ENCODE results near the gene SLC7A10. TPM values are rescaled to one million over a fixed set of nuclear protein-coding genes. Genes with fewer than 3 reads are reported as not detected.

The SLC7A10 gene
- total and polyA plus RNA-seq, 3 experiments from 2014 or later = not detected

GRCh38 chr19:33259539-33259938 is 33.9 kb upstream of the SLC7A10 start:
- POLR2A ChIA-PET = no interaction called here
- H3K4me1 ChIP-seq (ENCODE audit: insufficient read depth, low read length) = no peaks in the 10 kb centered on the region
- no peaks in the 10 kb centered on the region for H3K36me3 ChIP-seq (ENCODE audit: insufficient read depth, low read length)
- Mint-ChIP-seq H3K27ac (no peak overlapping the region), H3K9me3 (peaks cover 0 to 6% (median 4%) of the 10 kb centered on the region in 5 donors), H3K4me3 (no peak overlapping the region), H3K36me3 (peaks cover 0 to 3% (median 0%) of the 10 kb centered on the region in 3 donors), H3K4me1 (peaks cover 6 to 11% (median 10%) of the 10 kb centered on the region in 3 donors), H3K27me3 (peaks cover 5 to 24% of the 10 kb centered on the region in 2 donors)
- H3K9me3 ChIP-seq (ENCODE audit: low read length) = no peaks in the 10 kb centered on the region
- no peak for DNase-seq
- H3K4me3 ChIP-seq (ENCODE audit: low read length) = no peak overlapping the region
- no peak overlapping the region for H3K27ac ChIP-seq (ENCODE audit: low read depth, low read length)
- CTCF ChIA-PET = interaction anchor here (1.3 to 1.5 kb wide), 2 partner anchors 147 kb away, joined by 4 to 5 read pairs; no protein-coding TSS in a partner anchor
- H3K27me3 ChIP-seq (ENCODE audit: insufficient read depth, low read length, poor library complexity, severe bottlenecking) = no peaks in the 10 kb centered on the region

- Histone ChIP-seq H3K4me3 (ENCODE audit: low read length) (no peak overlapping the region), H3K27me3 (ENCODE audit: insufficient read depth, low read length, poor library complexity, severe bottlenecking) (no peaks in the 10 kb centered on the region), H3K4me1 (ENCODE audit: insufficient read depth, low read length) (no peaks in the 10 kb centered on the region), H3K27ac (ENCODE audit: low read depth, low read length) (no peak overlapping the region), H3K9me3 (ENCODE audit: low read length) (no peaks in the 10 kb centered on the region), H3K36me3 (ENCODE audit: insufficient read depth, low read length) (no peaks in the 10 kb centered on the region)
- ChIA-PET POLR2A (interaction anchor here (0.6 kb wide), 1 partner anchor 283 kb away, joined by 4 read pairs; no protein-coding TSS in a partner anchor), CTCF (interaction anchor here (1.5 kb wide), 1 partner anchor 149 kb away, joined by 5 read pairs; no protein-coding TSS in a partner anchor)
- H3K27ac Mint-ChIP-seq = no peak overlapping the region
- peaks cover 0 to 6% (median 4%) of the 10 kb centered on the region in 5 donors for H3K9me3 Mint-ChIP-seq
- peaks cover 0 to 3% (median 0%) of the 10 kb centered on the region in 3 donors for H3K36me3 Mint-ChIP-seq
- DNase-seq = no peak
- peaks cover 5 to 19% of the 10 kb centered on the region in 2 donors for H3K27me3 Mint-ChIP-seq
- peaks cover 6 to 11% (median 10%) of the 10 kb centered on the region in 3 donors for H3K4me1 Mint-ChIP-seq
- no peak overlapping the region for H3K4me3 Mint-ChIP-seq
These were observed 32.2 kb upstream of the SLC7A10 start for GRCh38 chr19:33257828-33258227.

- peaks cover 4 to 8% (median 6%) of the 10 kb centered on the region in 3 donors for H3K4me1 Mint-ChIP-seq
- no peak overlapping the region for H3K27ac ChIP-seq (ENCODE audit: low read depth, low read length)
- no peak for DNase-seq
- H3K27me3 ChIP-seq (ENCODE audit: insufficient read depth, low read length, poor library complexity, severe bottlenecking) = no peaks in the 10 kb centered on the region
- ChIA-PET POLR2A (no interaction called here), CTCF (no interaction called here)
- H3K9me3 Mint-ChIP-seq = peaks cover 0 to 6% (median 4%) of the 10 kb centered on the region in 5 donors
- no peak overlapping the region for H3K4me3 Mint-ChIP-seq
- no peak overlapping the region for H3K4me3 ChIP-seq (ENCODE audit: low read length)
- H3K9me3 ChIP-seq (ENCODE audit: low read length) = no peaks in the 10 kb centered on the region
- peak overlapping the region in 1 of 8 donors; percentile 50 for H3K27ac Mint-ChIP-seq
- H3K27me3 Mint-ChIP-seq = peaks cover 3 to 10% of the 10 kb centered on the region in 2 donors
- no peaks in the 10 kb centered on the region for H3K4me1 ChIP-seq (ENCODE audit: insufficient read depth, low read length)
- no peaks in the 10 kb centered on the region for H3K36me3 ChIP-seq (ENCODE audit: insufficient read depth, low read length)
- peaks cover 0 to 3% (median 0%) of the 10 kb centered on the region in 3 donors for H3K36me3 Mint-ChIP-seq
These were observed 30.6 kb upstream of the SLC7A10 start for GRCh38 chr19:33256261-33256660.

GRCh38 chr19:33255781-33256180 is 30.1 kb upstream of the SLC7A10 start:
- no peak overlapping the region for H3K27ac ChIP-seq (ENCODE audit: low read depth, low read length)
- H3K36me3 ChIP-seq (ENCODE audit: insufficient read depth, low read length) = no peaks in the 10 kb centered on the region
- DNase-seq = no peak
- H3K27ac Mint-ChIP-seq = peak overlapping the region in 1 of 8 donors; percentile 84
- H3K9me3 Mint-ChIP-seq = peaks cover 0 to 6% (median 4%) of the 10 kb centered on the region in 5 donors
- no peaks in the 10 kb centered on the region for H3K9me3 ChIP-seq (ENCODE audit: low read length)
- no peak overlapping the region for H3K4me3 ChIP-seq (ENCODE audit: low read length)
- CTCF ChIA-PET = interaction anchor here (0.8 kb wide), 1 partner anchor 20 kb away, joined by 4 read pairs; no protein-coding TSS in a partner anchor
- H3K36me3 Mint-ChIP-seq = peaks cover 0 to 3% (median 0%) of the 10 kb centered on the region in 3 donors
- H3K27me3 Mint-ChIP-seq = peaks cover 1 to 8% of the 10 kb centered on the region in 2 donors
- no peak overlapping the region for H3K4me3 Mint-ChIP-seq
- no peaks in the 10 kb centered on the region for H3K4me1 ChIP-seq (ENCODE audit: insufficient read depth, low read length)
- POLR2A ChIA-PET = no interaction called here
- no peaks in the 10 kb centered on the region for H3K27me3 ChIP-seq (ENCODE audit: insufficient read depth, low read length, poor library complexity, severe bottlenecking)
- H3K4me1 Mint-ChIP-seq = peaks cover 2 to 3% (median 3%) of the 10 kb centered on the region in 3 donors

- Mint-ChIP-seq H3K27me3 (peaks cover 0 to 3% of the 10 kb centered on the region in 2 donors), H3K36me3 (no peaks in the 10 kb centered on the region), H3K27ac (no peak overlapping the region), H3K9me3 (peaks cover 0 to 6% (median 4%) of the 10 kb centered on the region in 5 donors), H3K4me1 (no peaks in the 10 kb centered on the region), H3K4me3 (no peak overlapping the region)
- Histone ChIP-seq H3K9me3 (ENCODE audit: low read length) (no peaks in the 10 kb centered on the region), H3K4me3 (ENCODE audit: low read length) (no peak overlapping the region), H3K4me1 (ENCODE audit: insufficient read depth, low read length) (no peaks in the 10 kb centered on the region), H3K27ac (ENCODE audit: low read depth, low read length) (no peak overlapping the region), H3K36me3 (ENCODE audit: insufficient read depth, low read length) (no peaks in the 10 kb centered on the region), H3K27me3 (ENCODE audit: insufficient read depth, low read length, poor library complexity, severe bottlenecking) (no peaks in the 10 kb centered on the region)
- no peak for DNase-seq
- ChIA-PET CTCF (interaction anchor here (0.9 kb wide), 1 partner anchor 18 kb away, joined by 3 read pairs; no protein-coding TSS in a partner anchor), POLR2A (no interaction called here)
These were observed 28.7 kb upstream of the SLC7A10 start for GRCh38 chr19:33254245-33254824.

- CTCF ChIA-PET = no interaction called here
- POLR2A ChIA-PET = no interaction called here
- no peaks in the 10 kb centered on the region for H3K36me3 ChIP-seq (ENCODE audit: insufficient read depth, low read length)
- Mint-ChIP-seq H3K9me3 (peaks cover 0 to 3% (median 2%) of the 10 kb centered on the region in 5 donors), H3K4me1 (no peaks in the 10 kb centered on the region), H3K36me3 (no peaks in the 10 kb centered on the region), H3K27ac (no peak overlapping the region), H3K4me3 (no peak overlapping the region), H3K27me3 (peaks cover 0 to 3% of the 10 kb centered on the region in 2 donors)
- no peak overlapping the region for H3K4me3 ChIP-seq (ENCODE audit: low read length)
- no peaks in the 10 kb centered on the region for H3K9me3 ChIP-seq (ENCODE audit: low read length)
- DNase-seq = no peak
- no peak overlapping the region for H3K27ac ChIP-seq (ENCODE audit: low read depth, low read length)
- no peaks in the 10 kb centered on the region for H3K4me1 ChIP-seq (ENCODE audit: insufficient read depth, low read length)
- H3K27me3 ChIP-seq (ENCODE audit: insufficient read depth, low read length, poor library complexity, severe bottlenecking) = no peaks in the 10 kb centered on the region
These were observed 27.3 kb upstream of the SLC7A10 start for GRCh38 chr19:33252971-33253370.

GRCh38 chr19:33252418-33252962 is 26.8 kb upstream of the SLC7A10 start:
- Mint-ChIP-seq H3K27ac (no peak overlapping the region), H3K27me3 (peaks cover 0 to 3% of the 10 kb centered on the region in 2 donors), H3K4me1 (no peaks in the 10 kb centered on the region), H3K4me3 (no peak overlapping the region), H3K9me3 (no peaks in the 10 kb centered on the region), H3K36me3 (no peaks in the 10 kb centered on the region)
- Histone ChIP-seq H3K4me3 (ENCODE audit: low read length) (no peak overlapping the region), H3K27ac (ENCODE audit: low read depth, low read length) (no peak overlapping the region), H3K9me3 (ENCODE audit: low read length) (no peaks in the 10 kb centered on the region), H3K36me3 (ENCODE audit: insufficient read depth, low read length) (no peaks in the 10 kb centered on the region), H3K27me3 (ENCODE audit: insufficient read depth, low read length, poor library complexity, severe bottlenecking) (no peaks in the 10 kb centered on the region), H3K4me1 (ENCODE audit: insufficient read depth, low read length) (no peaks in the 10 kb centered on the region)
- ChIA-PET CTCF (no interaction called here), POLR2A (no interaction called here)
- no peak for DNase-seq

GRCh38 chr19:33251526-33252090 is 26.0 kb upstream of the SLC7A10 start:
- Mint-ChIP-seq H3K4me3 (no peak overlapping the region), H3K9me3 (no peaks in the 10 kb centered on the region), H3K36me3 (no peaks in the 10 kb centered on the region), H3K27me3 (peaks cover 0 to 3% of the 10 kb centered on the region in 2 donors), H3K27ac (no peak overlapping the region), H3K4me1 (no peaks in the 10 kb centered on the region)
- no peaks in the 10 kb centered on the region for H3K4me1 ChIP-seq (ENCODE audit: insufficient read depth, low read length)
- POLR2A ChIA-PET = no interaction called here
- no peak overlapping the region for H3K4me3 ChIP-seq (ENCODE audit: low read length)
- CTCF ChIA-PET = no interaction called here
- no peaks in the 10 kb centered on the region for H3K27me3 ChIP-seq (ENCODE audit: insufficient read depth, low read length, poor library complexity, severe bottlenecking)
- no peak for DNase-seq
- no peak overlapping the region for H3K27ac ChIP-seq (ENCODE audit: low read depth, low read length)
- H3K9me3 ChIP-seq (ENCODE audit: low read length) = no peaks in the 10 kb centered on the region
- H3K36me3 ChIP-seq (ENCODE audit: insufficient read depth, low read length) = no peaks in the 10 kb centered on the region

All from CD8-positive, alpha-beta memory T cell (primary cell).